ENCODE data around the gene NUP37.

Gene NUP37

GRCh38 chr12:102024765-102025164, 95.1 kb downstream of the NUP37 start:
- DNase-seq, result no peak

DNA sequence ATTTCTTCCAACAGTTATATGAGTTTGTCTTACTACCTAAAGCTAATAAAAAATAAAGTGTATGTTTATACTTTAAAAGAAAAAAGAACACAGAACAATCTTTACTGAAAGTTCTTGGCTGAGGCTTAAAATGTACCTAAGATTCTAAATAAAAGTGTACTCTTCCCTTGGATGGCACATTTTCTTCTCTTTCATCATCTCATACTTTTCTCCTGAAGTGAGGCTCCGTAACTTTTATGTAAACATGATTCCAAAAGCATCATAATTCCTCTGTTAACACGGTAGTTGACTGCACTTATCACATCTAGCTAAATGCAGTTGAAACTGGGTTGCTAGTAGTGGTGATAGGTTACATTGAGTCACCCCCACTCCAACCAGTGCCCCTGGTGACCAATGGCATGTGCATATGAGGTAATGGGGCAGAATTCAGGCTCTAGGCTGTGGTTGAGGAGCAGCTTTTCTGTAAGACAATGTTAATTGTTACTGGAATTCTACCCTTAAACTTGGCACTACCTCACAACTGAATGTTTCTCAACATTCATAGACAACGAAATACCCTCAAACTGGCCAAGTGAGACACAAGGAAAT, 96.5 kb downstream of the NUP37 start:
- peak; percentile 72 for DNase-seq

Data from fibroblast of upper back skin (primary cell).